GM18499 (cell line): ENCODE results near the gene SH3TC1.

Experiments
- ATAC-seq: cut with Tn5 transposase; IDR thresholded peaks from one replicate; pipeline ENCODE4 v1.9.1; 2021; ENCODE audit warnings: moderate number of reproducible peaks; ENCODE audit not compliant: insufficient read depth, unreplicated experiment

The SH3TC1 gene

GRCh38 chr4:8198906-8199593, at the start of gene SH3TC1:
Gene SH3TC1 (plus strand): TSS chr4:8199290. CDS start chr4:8205195, 5,905 bp downstream.
- peak; percentile 66 for ATAC-seq

DNA sequence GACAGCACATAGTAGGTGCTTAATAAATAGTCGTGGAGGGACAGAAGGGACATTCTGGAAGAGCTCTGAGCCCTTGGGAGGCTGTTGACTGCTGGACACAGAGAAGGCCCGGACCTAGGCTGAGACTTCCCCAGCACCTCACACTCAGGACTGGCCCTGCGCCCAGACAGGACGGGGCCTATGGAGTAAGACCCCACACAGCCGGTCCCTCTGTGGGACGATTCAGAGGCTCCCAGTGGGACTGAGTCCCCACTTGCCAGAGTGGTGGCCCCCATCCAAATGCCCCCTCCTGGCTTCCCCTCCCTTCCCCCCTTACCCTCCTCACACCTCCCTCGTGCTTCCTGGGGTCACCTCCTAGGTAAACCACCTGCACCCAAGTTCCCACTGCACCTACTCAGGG, 49.4 kb upstream of the SH3TC1 start:
- no peak for ATAC-seq

GRCh38 chr4:8150152-8151090, 48.7 kb upstream of the SH3TC1 start:
- no peak for ATAC-seq

DNA sequence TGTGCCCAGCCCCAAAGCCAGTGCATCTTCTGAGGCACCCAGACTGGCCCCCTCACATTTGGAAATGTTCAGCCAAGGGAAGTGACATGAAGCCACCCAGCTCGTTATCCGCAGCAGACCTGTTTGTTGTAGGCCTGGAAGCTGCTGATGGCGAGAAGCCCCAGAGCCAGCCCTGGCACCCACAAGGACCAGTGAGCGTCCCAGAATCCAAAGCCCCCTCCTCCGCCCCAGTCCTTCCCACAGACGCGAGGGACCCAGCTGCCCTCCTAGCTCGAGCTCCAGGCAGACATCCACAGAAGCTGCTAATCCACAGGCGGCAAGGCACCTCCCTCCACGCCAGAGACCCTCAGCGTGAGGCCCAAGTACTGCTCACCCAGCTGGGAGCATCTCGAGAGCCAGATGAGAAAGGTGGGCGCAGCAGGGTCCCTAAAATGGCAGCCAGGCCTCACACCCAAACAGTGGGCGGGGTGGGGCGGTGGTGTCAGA, 47.9 kb upstream of the SH3TC1 start:
- ATAC-seq: no peak

GRCh38 chr4:8152090-8152864, 46.8 kb upstream of the SH3TC1 start:
- no peak for ATAC-seq

- no peak for ATAC-seq
Measured at GRCh38 chr4:8152865-8153257, 46.2 kb upstream of the SH3TC1 start.

DNA sequence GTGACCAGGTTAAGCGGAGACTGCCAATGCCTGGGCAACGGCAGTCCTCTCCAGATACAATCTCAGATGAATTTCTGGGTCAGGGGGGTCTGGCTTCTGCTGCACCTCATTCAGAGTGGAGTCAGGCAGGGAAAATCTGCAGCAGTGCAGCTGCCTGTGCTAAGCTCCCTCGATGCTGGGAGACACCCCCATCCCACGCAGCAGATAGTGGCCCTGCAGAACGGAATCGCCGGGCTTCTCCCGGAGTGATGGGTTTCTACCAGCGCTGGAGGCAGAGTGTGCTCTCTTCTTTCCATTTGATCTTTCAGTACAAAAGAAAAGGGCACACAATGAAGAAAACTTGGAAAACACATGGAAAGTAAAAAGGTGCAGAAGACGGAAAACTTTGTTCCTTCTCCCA, 45.6 kb upstream of the SH3TC1 start:
- no peak for ATAC-seq

GRCh38 chr4:8155048-8155447, 44.0 kb upstream of the SH3TC1 start:
- ATAC-seq: no peak

GRCh38 chr4:8155660-8156421, 43.2 kb upstream of the SH3TC1 start:
- ATAC-seq: no peak

DNA sequence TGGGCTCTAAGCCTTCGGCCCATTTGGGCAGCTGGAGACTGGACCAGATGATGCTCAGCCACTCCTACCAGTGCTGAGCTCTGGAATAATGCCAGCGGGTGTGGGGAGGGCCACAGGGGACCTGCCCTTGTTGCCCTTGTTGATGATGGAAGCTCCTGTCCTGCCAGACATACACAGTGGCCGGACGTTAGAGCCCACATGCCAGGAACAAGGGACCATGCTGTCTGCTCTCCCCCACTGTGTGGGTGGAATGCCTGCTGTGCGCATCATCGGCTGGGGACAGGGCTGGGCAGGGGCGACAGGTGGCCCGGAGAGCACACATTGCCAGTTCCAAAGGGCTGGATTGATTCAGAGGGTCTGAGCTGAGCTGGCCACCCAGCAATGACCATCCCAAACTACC, 42.5 kb upstream of the SH3TC1 start:
- no peak for ATAC-seq

DNA sequence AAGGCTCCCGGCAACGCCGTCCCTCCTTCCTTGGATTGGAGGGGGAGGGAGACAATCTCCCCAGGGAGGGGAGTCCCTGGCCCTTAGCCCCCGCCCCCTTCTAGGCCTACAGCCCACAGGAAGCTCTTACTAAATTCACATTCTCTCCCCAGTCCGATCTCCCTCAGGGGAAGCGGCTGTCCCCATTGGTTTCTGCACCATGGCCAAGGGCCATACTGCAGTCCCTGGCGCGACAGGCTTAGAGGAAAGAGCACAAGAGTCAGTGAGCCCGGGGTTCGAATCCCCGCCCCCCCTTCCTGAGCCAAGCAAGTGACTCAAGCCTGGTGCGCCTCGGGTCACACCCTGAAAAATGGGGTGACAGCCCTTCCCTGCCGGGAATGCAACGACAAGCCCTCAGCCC, 41.6 kb upstream of the SH3TC1 start:
- ATAC-seq: no peak

- ATAC-seq: no peak
Measured at GRCh38 chr4:8157944-8158709, 41.0 kb upstream of the SH3TC1 start.

DNA sequence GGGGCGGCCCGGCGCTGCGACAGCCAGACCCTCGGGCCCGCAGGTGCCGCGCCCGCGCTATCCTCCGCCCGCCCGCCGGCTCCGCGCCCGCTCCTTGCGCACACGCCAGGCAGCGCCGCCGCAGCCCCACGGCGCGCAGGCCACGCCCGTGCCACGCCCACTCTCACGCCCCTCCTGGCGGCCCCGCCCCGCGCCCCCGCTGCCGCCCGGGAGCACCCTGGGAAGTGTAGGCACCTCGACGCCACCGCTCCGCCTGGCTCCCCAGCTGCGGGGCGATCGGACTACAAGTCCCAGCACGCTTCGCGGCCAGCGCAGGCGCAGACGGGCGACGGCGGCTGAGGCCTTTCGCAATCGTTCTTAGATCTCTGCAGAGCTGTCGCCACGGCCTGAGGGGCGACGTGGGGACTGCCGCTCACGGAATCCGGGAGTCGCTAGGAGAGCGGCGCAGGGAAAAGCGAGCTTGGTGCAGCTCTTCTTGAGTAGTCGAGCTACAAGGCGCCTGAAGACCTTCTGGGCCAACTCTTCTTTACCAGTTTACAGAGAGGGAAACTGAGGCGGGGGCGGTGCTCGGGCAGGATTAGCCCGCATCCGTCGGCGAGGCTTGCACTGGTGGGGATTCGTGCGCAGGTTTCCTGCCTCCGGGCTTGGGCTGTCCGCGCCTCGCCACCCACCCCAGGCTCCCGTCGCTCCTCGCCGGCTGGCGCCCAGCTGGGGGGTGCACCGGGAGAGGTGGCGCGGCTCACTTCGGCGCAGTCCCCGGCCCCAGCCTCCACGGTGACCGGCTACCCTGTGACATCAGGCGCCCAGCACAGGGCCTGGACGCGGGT, 40.2 kb upstream of the SH3TC1 start, which contains the start of gene ABLIM2:
Gene ABLIM2, minus strand, starts transcription at position 104 of the 827 bp plus-strand sequence. CDS start 124 bp downstream, outside the sequence.
- peak; percentile 92 for ATAC-seq

GRCh38 chr4:8159537-8160232, 39.4 kb upstream of the SH3TC1 start:
- ATAC-seq: no peak

- ATAC-seq: no peak
Measured at GRCh38 chr4:8160233-8160560, 38.9 kb upstream of the SH3TC1 start.

DNA sequence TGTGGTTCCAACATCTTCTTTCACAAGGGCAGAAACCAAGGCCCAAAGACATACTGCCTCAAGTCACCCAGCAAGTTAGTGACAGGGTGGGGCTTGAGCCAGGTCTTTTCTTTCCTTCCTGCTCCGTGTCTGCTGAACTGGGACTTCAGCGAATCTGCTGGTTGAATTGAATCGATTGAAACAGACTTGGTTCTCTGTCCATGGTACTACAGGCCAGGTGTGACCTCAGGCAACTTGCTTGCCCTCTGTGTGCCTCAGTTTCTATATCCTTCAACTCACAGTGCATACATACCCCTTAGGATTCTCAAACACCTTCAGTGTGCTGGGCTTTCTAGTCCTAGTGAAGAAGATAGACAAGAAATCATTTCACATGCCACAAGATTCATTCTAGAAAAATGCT, 38.5 kb upstream of the SH3TC1 start:
- ATAC-seq: no peak

- no peak for ATAC-seq
Measured at GRCh38 chr4:8162625-8163024, 36.5 kb upstream of the SH3TC1 start.

GRCh38 chr4:8163026-8163425, 36.1 kb upstream of the SH3TC1 start:
- no peak for ATAC-seq
